OCI-LY7 (cell line): ENCODE measurements around the gene PLXNC1. TPM values are rescaled to one million over a fixed set of nuclear protein-coding genes. Genes with fewer than 3 reads are reported as not detected.

Source experiments
- BruUV-seq: library from RNA; stranded (reverse); fragments of 400-500 nt; replicated peaks from 2 replicates; lab custom pipeline; 2021; lab: Mats Ljungman, UMichigan
- CTCF ChIA-PET: fragments of 300-600 bp; sonication (Branson Sonifier 250); formaldehyde crosslinking; loops from one replicate; lab custom pipeline; 2022; ENCODE audit warnings: antibody characterized with exemption; ENCODE audit not compliant: unreplicated experiment; lab: Charles Lee
- POLR2A ChIA-PET: fragments of 300-600 bp; sonication (Branson Sonifier 250); formaldehyde crosslinking; loops from one replicate; lab custom pipeline; 2022; ENCODE audit warnings: antibody characterized with exemption; lab: Charles Lee
- DNase-seq: peaks from one replicate; pipeline ENCODE4 v3.0.0-alpha.2; 2015; ENCODE audit warnings: low spot score
- H2AFZ ChIP-seq: fragments of 200-600 bp; sonication (generic), shearing (Covaris generic); 2 replicates; pipeline ENCODE4 v1.6.1; 2014; ENCODE audit warnings: mild to moderate bottlenecking, antibody characterized with exemption, low read length, moderate library complexity
- H3K27ac ChIP-seq: fragments of 200-600 bp; sonication (generic); 2 replicates; pipeline ENCODE4 v1.5.1; 2014; ENCODE audit warnings: mixed run types, low read depth, mild to moderate bottlenecking, moderate library complexity, low read length, inconsistent platforms; ENCODE audit not compliant: poor library complexity, severe bottlenecking
- H3K36me3 ChIP-seq: fragments of 200-600 bp; sonication (generic); 2 replicates; pipeline ENCODE4 v1.6.1; 2014; ENCODE audit warnings: mild to moderate bottlenecking, antibody characterized with exemption, low read length, moderate library complexity, mixed read lengths; ENCODE audit not compliant: insufficient read depth
- H3K4me1 ChIP-seq: fragments of 200-600 bp; sonication (generic); 2 replicates; pipeline ENCODE4 v1.5.1; 2014; ENCODE audit warnings: mild to moderate bottlenecking, low read length; ENCODE audit not compliant: insufficient read depth, poor library complexity, severe bottlenecking
- H3K4me2 ChIP-seq: fragments of 200-600 bp; sonication (generic); 2 replicates; pipeline ENCODE4 v1.6.1; 2014; ENCODE audit warnings: mild to moderate bottlenecking, low read length
- H3K4me3 ChIP-seq: fragments of 200-600 bp; sonication (generic); 2 replicates; pipeline ENCODE4 v1.5.1; 2014; ENCODE audit warnings: mild to moderate bottlenecking, low read depth, low read length; ENCODE audit not compliant: poor library complexity, severe bottlenecking
- H3K79me2 ChIP-seq: fragments of 200-600 bp; sonication (generic); 2 replicates; pipeline ENCODE4 v1.6.1; 2016; ENCODE audit warnings: low read depth, mild to moderate bottlenecking, low read length, moderate library complexity, mixed read lengths; ENCODE audit not compliant: insufficient read depth
- H3K9me2 ChIP-seq: fragments of 200-600 bp; sonication (generic); 2 replicates; pipeline ENCODE4 v1.6.1; 2016; ENCODE audit warnings: mild to moderate bottlenecking, low read length, mixed read lengths; ENCODE audit not compliant: insufficient read depth
- H3K9me3 ChIP-seq: fragments of 200-600 bp; sonication (generic); 2 replicates; pipeline ENCODE4 v1.6.1; 2014; ENCODE audit warnings: mild to moderate bottlenecking, mixed run types, low read length, mixed read lengths
- H4K20me1 ChIP-seq: fragments of 200-600 bp; sonication (generic); 2 replicates; pipeline ENCODE4 v1.6.1; 2014; ENCODE audit warnings: mild to moderate bottlenecking, antibody characterized with exemption, low read length, moderate library complexity, mixed read lengths; ENCODE audit not compliant: insufficient read depth
- EZH2phosphoT487 ChIP-seq: fragments of 200-600 bp; sonication (generic); IDR thresholded peaks from 2 replicates; pipeline ENCODE4 v1.6.1; 2018; ENCODE audit warnings: low read depth, borderline replicate concordance, mild to moderate bottlenecking, mixed run types, antibody characterized with exemption, low read length, moderate library complexity, mixed read lengths
- intact Hi-C: fragments of 100-400 bp; cut with micrococcal nuclease; formaldehyde crosslinking; loops from one replicate; pipeline ENCODE4 v1.10.0; 2022; ENCODE audit not compliant: unreplicated experiment
- total RNA-seq, 2 experiments: library from RNA; depleted of rRNA in 1 of 2; stranded (reverse); fragments of >200 nt in 1 of 2; shearing (Covaris generic) in 1 of 2; gene quantifications; 2 replicates each; pipeline ENCODE4 v1.2.3, GENCODE V29; 2014 to 2022
- TF ChIP-seq, protein P1 (sequence below): fragments of 200-600 bp; sonication (generic); conservative IDR thresholded peaks from 2 replicates; pipeline ENCODE4 v1.5.1; 2014; ENCODE audit warnings: mild to moderate bottlenecking, antibody characterized with exemption, low read length, moderate library complexity, mixed read lengths

Gene PLXNC1
- total RNA-seq, 2 experiments from 2014 or later, result 4.5 to 8.0 TPM

DNA sequence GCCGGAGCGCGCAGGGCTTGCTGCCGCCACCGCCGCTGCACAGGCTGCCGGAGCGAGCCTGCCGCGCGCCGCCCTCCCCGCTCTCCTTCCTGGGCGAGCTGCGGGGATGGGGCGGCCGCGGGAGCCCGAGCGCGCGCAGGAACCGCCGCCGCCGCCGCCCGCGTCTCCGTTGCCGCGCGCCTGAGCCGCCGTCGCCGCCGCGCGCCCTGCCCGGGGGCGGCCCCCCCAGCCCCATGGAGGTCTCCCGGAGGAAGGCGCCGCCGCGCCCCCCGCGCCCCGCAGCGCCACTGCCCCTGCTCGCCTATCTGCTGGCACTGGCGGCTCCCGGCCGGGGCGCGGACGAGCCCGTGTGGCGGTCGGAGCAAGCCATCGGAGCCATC lies 352 bp downstream of the PLXNC1 start:
- no peaks in the 10 kb centered on the region for H3K36me3 ChIP-seq
- H3K4me1 ChIP-seq, result peaks cover 19% of the 10 kb centered on the region
- no peaks in the 10 kb centered on the region for H3K79me2 ChIP-seq
- no peak for TF ChIP-seq EZH2phosphoT487
- TF ChIP-seq, protein P1, sequence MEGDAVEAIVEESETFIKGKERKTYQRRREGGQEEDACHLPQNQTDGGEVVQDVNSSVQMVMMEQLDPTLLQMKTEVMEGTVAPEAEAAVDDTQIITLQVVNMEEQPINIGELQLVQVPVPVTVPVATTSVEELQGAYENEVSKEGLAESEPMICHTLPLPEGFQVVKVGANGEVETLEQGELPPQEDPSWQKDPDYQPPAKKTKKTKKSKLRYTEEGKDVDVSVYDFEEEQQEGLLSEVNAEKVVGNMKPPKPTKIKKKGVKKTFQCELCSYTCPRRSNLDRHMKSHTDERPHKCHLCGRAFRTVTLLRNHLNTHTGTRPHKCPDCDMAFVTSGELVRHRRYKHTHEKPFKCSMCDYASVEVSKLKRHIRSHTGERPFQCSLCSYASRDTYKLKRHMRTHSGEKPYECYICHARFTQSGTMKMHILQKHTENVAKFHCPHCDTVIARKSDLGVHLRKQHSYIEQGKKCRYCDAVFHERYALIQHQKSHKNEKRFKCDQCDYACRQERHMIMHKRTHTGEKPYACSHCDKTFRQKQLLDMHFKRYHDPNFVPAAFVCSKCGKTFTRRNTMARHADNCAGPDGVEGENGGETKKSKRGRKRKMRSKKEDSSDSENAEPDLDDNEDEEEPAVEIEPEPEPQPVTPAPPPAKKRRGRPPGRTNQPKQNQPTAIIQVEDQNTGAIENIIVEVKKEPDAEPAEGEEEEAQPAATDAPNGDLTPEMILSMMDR, result no peak
- ChIA-PET POLR2A (no interaction called here), CTCF (interaction anchor here (1.0 kb wide), 1 partner anchor 278 kb away, joined by 3 read pairs; no protein-coding TSS in a partner anchor)
- H2AFZ ChIP-seq, result no peak overlapping the region
- no peaks in the 10 kb centered on the region for H3K9me2 ChIP-seq
- no peak overlapping the region for H3K27ac ChIP-seq
- peak overlapping the region; percentile 83 for H3K4me2 ChIP-seq
- no peak for DNase-seq
- no peaks in the 10 kb centered on the region for H4K20me1 ChIP-seq
- H3K9me3 ChIP-seq, result no peaks in the 10 kb centered on the region
- H3K4me3 ChIP-seq, result peak overlapping the region; percentile 71
- no TSS peak for BruUV-seq
- intact Hi-C loops, result loop anchor here (2.0 to 10.0 kb wide), 6 partner anchors 56 to 1189 kb away; partner anchors contain the start of gene CEP83

- Histone ChIP-seq H2AFZ (no peak overlapping the region), H3K36me3 (no peaks in the 10 kb centered on the region), H3K4me1 (peaks cover 19% of the 10 kb centered on the region), H3K4me2 (peak overlapping the region; percentile 69), H3K9me3 (no peaks in the 10 kb centered on the region), H3K9me2 (no peaks in the 10 kb centered on the region), H4K20me1 (no peaks in the 10 kb centered on the region), H3K27ac (no peak overlapping the region), H3K4me3 (peak overlapping the region; percentile 71), H3K79me2 (no peaks in the 10 kb centered on the region)
- BruUV-seq, result no TSS peak
- ChIA-PET CTCF (no interaction called here), POLR2A (no interaction called here)
- TF ChIP-seq, protein P1, result peak; percentile 75
- no peak for TF ChIP-seq EZH2phosphoT487
- intact Hi-C loops, result loop anchor here (2.0 to 10.0 kb wide), 6 partner anchors 56 to 1188 kb away; partner anchors contain the start of gene CEP83
- DNase-seq, result peak; percentile 69
These were observed 873 bp downstream of the PLXNC1 start for GRCh38 chr12:94149119-94149780.

DNA sequence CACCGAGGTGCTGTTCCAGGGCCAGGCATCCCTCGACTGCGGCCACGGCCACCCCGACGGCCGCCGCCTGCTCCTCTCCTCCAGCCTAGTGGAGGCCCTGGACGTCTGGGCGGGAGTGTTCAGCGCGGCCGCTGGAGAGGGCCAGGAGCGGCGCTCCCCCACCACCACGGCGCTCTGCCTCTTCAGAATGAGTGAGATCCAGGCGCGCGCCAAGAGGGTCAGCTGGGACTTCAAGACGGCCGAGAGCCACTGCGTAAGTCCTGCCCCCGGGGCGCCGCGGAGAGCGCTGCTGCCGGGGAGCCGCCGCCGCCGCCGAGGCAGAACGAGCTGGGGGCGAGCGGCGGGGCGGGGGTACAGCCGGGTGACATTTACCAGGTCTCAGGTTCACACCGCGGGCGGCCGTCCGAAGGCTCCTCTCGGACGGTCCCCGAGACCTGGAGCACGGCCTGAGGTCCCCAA lies 1.4 kb downstream of the PLXNC1 start:
- ChIA-PET CTCF (no interaction called here), POLR2A (no interaction called here)
- Histone ChIP-seq H3K4me3 (peak overlapping the region; percentile 71), H2AFZ (no peak overlapping the region), H3K79me2 (no peaks in the 10 kb centered on the region), H3K4me1 (peaks cover 19% of the 10 kb centered on the region), H3K27ac (no peak overlapping the region), H4K20me1 (no peaks in the 10 kb centered on the region), H3K9me3 (no peaks in the 10 kb centered on the region), H3K36me3 (no peaks in the 10 kb centered on the region), H3K9me2 (no peaks in the 10 kb centered on the region), H3K4me2 (peak overlapping the region; percentile 69; the same call in 1 of the 2 replicates)
- DNase-seq, result no peak
- no TSS peak for BruUV-seq
- intact Hi-C loops, result loop anchor here (2.0 to 10.0 kb wide), 6 partner anchors 55 to 1187 kb away; partner anchors contain the start of gene CEP83
- TF ChIP-seq EZH2phosphoT487, result no peak
- TF ChIP-seq, protein P1, result no peak
